ENCODE results near the gene NLRC3.

NLRC3 gene

GRCh38 chr16:3577302-3577752 lies at the start of gene NLRC3:
Gene NLRC3 (minus strand): TSS chr16:3577403. CDS start chr16:3565036, 12,367 bp downstream.
- no peak for TF ChIP-seq CTCF (conservative IDR thresholded peaks at IDR 0.05)
- no peak within 1 kb of the TSS for H3K27ac ChIP-seq

- H3K27ac ChIP-seq = no peak overlapping the region
- 0 out of 2 replicates have a peak, but pooled peaks have one; percentile 13 for TF ChIP-seq CTCF (conservative IDR thresholded peaks at IDR 0.05)
Measured at GRCh38 chr16:3625911-3626732, 48.9 kb upstream of the NLRC3 start.

DNA sequence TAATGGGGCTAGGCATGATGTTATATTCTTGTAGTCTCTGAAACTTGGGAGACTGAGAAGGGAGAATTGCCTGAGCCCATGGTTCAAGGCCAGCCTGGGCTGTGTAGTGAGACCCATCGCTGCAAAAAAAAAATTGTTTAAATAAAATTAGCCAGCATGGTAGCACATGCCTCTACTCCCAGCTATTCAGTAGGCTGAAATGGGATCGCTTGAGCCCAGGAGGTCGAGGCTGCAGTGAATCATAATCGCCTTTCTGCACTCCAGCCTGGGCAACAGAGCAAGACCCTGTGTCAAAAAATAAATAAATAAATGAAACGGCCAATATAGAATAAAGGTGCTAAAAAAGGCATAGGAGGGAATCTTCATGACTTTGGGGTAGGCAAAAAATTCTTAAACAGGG lies 48.1 kb upstream of the NLRC3 start:
- H3K27ac ChIP-seq = no peak overlapping the region
- TF ChIP-seq CTCF (conservative IDR thresholded peaks at IDR 0.05) = no peak

DNA sequence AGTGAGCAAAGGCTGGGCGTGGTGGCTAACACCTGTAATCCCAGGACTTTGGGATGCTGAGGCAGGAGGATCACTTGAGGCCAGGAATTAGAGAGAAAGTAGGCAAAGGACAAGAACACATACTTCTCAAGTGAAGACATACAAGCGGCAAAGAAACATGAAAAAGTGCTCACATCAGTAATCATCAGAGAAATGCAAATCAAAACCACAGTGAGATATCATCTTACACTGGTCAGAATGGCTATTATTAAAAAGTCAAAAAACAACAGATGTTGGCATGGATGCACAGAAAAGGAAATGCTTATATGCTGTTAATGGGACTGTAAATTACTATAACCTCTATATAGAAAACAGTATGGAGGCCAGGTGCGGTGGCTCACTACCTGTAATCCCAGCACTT lies 46.4 kb upstream of the NLRC3 start:
- no peak overlapping the region for H3K27ac ChIP-seq
- no peak for TF ChIP-seq CTCF (conservative IDR thresholded peaks at IDR 0.05)

DNA sequence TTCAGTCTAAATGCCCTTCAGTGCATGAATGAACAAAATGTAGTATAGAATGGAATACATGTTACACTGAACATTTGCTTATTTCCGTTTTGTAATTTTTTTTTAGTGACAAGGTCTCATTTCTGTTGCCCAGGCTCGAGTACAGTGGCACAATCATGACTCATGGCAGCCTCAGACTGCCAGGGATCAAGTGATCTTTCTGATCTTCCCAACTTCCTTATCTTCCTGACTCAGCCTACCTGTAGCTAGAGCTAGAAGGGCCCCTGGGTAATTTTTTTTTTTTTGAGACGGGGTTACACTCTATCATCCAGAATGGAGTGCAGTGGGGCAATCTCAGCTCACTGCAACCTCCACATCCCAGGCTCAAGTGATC lies 41.6 kb upstream of the NLRC3 start:
- no peak overlapping the region for H3K27ac ChIP-seq
- no peak for TF ChIP-seq CTCF (conservative IDR thresholded peaks at IDR 0.05)

GRCh38 chr16:3612510-3613466 lies 35.6 kb upstream of the NLRC3 start:
- H3K27ac ChIP-seq = peak overlapping the region; percentile 68; the same call in 1 of the 2 replicates
- TF ChIP-seq CTCF (conservative IDR thresholded peaks at IDR 0.05) = no peak
